Omental fat pad (tissue), 4 donors: ENCODE results near the gene CALN1. TPM values are rescaled to one million over a fixed set of nuclear protein-coding genes. Genes with fewer than 3 reads are reported as not detected.

Source experiments
- ATAC-seq: fragments of 150-250 bp; one replicate; pipeline ENCODE4 v1.9.1; 2016; ENCODE audit warnings: mild to moderate bottlenecking, moderate library complexity; ENCODE audit not compliant: low FRiP score
- DNase-seq: peaks from one replicate; pipeline ENCODE4 v3.0.0-alpha.2; 2019; ENCODE audit warnings: low spot score
- CTCF ChIP-seq, 3 donors: fragments of 450-650 bp; IDR thresholded peaks; one replicate each; pipeline ENCODE4 v1.5.1; 2016 to 2017; ENCODE audit warnings: antibody characterized with exemption in 3 of 3, mild to moderate bottlenecking in 3 of 3, moderate library complexity in 2 of 3
- small RNA-seq: library from RNA; depleted of rRNA; stranded (forward); fragments of <200 nt; gene quantifications from one replicate; pipeline ENCODE3, GENCODE V24; 2016
- total RNA-seq, 4 donors: library from RNA; depleted of rRNA; stranded (reverse); fragments of >200 nt; gene quantifications; one replicate each; pipeline ENCODE4 v1.1.0, GENCODE V29; 2016

Gene CALN1
- total RNA-seq, 4 donors from 2014 or later = 0.16 TPM; not detected in 3

DNA sequence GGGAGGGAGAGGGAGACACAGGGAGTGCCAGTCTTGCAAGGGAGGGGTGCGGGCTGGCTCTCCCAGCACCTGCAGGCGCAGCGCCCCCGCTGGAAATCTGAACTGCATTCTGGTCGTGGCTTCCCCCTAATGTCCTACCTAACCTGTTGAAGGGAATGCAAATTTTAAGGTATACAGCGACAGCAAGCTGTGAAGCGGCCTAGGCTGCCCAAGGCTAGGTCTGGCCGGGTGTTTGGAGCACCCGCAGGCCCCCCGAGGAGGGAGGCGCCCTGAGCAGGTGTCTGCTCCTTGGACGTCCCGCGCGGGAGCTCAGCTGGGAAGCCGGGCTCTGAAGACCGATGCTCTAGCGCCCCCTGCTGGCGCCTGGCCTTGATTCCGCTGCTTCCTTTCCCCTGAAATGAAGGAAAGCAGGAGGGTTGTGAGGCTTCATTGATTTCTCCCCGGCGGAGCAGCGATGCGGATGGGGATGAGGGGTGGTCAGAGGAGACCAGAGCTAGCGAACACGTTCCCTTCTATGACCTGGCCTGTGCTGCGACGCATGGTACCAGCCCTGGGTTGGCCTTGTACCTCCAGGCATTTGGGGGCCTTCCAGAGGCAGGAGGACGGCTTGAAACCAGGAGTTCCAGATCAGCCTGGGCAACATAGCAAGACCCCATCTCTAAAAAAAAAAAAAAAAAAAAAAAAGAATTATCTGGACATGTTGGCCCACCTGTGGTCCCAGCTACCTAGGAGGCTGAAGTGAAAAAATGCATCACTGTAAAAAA, 678.8 kb downstream of the CALN1 start:
- ATAC-seq (peak; percentile 62), DNase-seq (peak; percentile 72)
- TF ChIP-seq CTCF (IDR thresholded peaks at IDR 0.05) = peak in 1 of 3 donors; percentile 75

DNA sequence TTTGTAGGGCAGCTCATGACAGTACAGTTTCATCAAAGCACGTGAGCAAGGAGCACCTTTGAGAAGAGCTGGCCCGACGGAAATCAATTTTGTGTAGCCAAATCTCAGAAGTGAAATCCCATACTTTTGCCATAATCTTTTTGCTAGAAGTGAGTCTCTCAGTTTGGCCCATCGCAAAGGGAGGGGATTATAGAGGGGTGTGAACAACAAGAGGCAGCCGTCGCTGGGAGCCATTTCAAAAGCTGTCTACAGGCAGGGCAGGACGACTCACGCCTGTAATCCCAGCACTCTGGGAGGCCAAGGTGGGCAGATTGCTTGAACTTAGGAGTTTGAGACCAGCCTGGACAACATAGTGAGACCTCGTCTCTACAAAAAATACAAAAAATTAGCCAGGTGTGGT, 680.4 kb downstream of the CALN1 start:
- TF ChIP-seq CTCF (IDR thresholded peaks at IDR 0.05) = no peak
- ATAC-seq (no peak), DNase-seq (no peak)

Small RNA genes lying within 50 kb of the gene (small RNA-seq; reads per million reads assigned to genes)
- gene AC005011.1 (not detected), gene RNA5SP232 (not detected)
